ENCODE data around the gene FN3K.

DNA sequence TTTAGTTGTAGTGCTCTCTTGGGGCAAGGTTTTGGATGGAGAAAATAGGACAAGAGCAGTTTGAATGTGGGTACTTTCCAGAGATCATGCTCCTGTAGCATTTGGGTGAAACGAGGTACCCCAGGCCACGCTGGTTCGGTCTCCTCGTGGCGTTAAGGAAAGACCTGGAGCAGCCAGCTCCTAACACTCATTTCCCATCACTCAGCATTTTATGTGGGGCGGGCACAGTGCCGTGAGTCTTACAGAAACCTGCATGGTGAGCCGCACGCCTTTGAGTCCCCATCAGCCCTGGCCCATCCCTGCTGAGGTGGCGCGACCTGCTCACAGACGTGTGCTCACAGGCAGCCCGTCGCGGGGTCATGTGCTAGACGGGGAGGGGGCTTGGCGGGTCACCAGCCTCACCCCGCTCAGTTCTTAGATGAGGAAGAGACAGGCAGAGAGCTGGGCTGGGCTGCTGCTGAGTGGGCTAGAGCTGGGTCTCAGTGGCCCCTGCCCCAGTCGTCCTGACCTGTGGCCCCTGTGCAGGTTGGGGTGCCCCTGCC is 53.7 kb downstream of the FN3K start:
- TF ChIP-seq ZFP37 (tag by site-specific recombination; IDR thresholded peaks at IDR 0.05) (no peak), SALL2 (tag by site-specific recombination; IDR thresholded peaks at IDR 0.05; ENCODE audit: borderline replicate concordance) (no peak), TCF7L2 (IDR thresholded peaks at IDR 0.05; ENCODE audit: borderline replicate concordance, low read depth, low read length) (no peak), ZNF146 (tag by site-specific recombination; IDR thresholded peaks at IDR 0.05) (no peak), ZNF16 (tag by site-specific recombination; IDR thresholded peaks at IDR 0.05; ENCODE audit: low read depth) (no peak), ZSCAN16 (tag by site-specific recombination; IDR thresholded peaks at IDR 0.05) (no peak), ZNF114 (tag by site-specific recombination; IDR thresholded peaks at IDR 0.05) (no peak), ZNF239 (tag by site-specific recombination; IDR thresholded peaks at IDR 0.05) (no peak), ZNF626 (tag by site-specific recombination; IDR thresholded peaks at IDR 0.05) (no peak)
- TF ChIP-seq, protein P1, sequence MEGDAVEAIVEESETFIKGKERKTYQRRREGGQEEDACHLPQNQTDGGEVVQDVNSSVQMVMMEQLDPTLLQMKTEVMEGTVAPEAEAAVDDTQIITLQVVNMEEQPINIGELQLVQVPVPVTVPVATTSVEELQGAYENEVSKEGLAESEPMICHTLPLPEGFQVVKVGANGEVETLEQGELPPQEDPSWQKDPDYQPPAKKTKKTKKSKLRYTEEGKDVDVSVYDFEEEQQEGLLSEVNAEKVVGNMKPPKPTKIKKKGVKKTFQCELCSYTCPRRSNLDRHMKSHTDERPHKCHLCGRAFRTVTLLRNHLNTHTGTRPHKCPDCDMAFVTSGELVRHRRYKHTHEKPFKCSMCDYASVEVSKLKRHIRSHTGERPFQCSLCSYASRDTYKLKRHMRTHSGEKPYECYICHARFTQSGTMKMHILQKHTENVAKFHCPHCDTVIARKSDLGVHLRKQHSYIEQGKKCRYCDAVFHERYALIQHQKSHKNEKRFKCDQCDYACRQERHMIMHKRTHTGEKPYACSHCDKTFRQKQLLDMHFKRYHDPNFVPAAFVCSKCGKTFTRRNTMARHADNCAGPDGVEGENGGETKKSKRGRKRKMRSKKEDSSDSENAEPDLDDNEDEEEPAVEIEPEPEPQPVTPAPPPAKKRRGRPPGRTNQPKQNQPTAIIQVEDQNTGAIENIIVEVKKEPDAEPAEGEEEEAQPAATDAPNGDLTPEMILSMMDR (tag by site-specific recombination; IDR thresholded peaks at IDR 0.05), result no peak
- TF ChIP-seq, protein P2, sequence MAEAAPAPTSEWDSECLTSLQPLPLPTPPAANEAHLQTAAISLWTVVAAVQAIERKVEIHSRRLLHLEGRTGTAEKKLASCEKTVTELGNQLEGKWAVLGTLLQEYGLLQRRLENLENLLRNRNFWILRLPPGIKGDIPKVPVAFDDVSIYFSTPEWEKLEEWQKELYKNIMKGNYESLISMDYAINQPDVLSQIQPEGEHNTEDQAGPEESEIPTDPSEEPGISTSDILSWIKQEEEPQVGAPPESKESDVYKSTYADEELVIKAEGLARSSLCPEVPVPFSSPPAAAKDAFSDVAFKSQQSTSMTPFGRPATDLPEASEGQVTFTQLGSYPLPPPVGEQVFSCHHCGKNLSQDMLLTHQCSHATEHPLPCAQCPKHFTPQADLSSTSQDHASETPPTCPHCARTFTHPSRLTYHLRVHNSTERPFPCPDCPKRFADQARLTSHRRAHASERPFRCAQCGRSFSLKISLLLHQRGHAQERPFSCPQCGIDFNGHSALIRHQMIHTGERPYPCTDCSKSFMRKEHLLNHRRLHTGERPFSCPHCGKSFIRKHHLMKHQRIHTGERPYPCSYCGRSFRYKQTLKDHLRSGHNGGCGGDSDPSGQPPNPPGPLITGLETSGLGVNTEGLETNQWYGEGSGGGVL (tag by site-specific recombination; IDR thresholded peaks at IDR 0.05), result no peak
- TF ChIP-seq, protein P3, sequence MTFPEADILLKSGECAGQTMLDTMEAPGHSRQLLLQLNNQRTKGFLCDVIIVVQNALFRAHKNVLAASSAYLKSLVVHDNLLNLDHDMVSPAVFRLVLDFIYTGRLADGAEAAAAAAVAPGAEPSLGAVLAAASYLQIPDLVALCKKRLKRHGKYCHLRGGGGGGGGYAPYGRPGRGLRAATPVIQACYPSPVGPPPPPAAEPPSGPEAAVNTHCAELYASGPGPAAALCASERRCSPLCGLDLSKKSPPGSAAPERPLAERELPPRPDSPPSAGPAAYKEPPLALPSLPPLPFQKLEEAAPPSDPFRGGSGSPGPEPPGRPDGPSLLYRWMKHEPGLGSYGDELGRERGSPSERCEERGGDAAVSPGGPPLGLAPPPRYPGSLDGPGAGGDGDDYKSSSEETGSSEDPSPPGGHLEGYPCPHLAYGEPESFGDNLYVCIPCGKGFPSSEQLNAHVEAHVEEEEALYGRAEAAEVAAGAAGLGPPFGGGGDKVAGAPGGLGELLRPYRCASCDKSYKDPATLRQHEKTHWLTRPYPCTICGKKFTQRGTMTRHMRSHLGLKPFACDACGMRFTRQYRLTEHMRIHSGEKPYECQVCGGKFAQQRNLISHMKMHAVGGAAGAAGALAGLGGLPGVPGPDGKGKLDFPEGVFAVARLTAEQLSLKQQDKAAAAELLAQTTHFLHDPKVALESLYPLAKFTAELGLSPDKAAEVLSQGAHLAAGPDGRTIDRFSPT (tag by site-specific recombination; IDR thresholded peaks at IDR 0.05), result no peak
- TF ChIP-seq, protein P4, sequence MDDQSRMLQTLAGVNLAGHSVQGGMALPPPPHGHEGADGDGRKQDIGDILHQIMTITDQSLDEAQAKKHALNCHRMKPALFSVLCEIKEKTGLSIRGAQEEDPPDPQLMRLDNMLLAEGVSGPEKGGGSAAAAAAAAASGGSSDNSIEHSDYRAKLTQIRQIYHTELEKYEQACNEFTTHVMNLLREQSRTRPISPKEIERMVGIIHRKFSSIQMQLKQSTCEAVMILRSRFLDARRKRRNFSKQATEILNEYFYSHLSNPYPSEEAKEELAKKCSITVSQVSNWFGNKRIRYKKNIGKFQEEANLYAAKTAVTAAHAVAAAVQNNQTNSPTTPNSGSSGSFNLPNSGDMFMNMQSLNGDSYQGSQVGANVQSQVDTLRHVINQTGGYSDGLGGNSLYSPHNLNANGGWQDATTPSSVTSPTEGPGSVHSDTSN (CRISPR knock-in tag; IDR thresholded peaks at IDR 0.05), result no peak

All from HEK293 (cell line).